Measurements from ENCODE around the gene NUDT3. TPM values are rescaled to one million over a fixed set of nuclear protein-coding genes. Genes with fewer than 3 reads are reported as not detected.

NUDT3 gene
- total and polyA plus RNA-seq, 2 experiments from 2014 or later = 12.1 to 31.1 TPM

DNA sequence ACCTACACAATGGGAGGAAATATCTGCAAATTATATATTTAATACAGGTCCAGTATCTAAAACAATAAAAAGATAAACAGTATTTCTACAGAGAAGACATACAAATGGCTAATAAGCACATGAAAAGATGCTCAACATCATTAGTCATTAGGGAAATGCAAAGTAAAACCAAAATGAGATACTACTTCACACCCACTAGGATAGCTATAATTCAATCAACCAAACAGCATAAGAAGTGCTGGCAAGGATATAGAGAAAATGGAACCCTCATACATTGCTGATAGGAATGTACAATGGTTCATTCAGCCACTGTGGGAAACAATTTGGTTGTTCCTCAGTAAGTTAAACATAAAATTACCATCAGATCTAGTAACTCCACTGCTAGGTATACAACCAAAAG lies 48.7 kb downstream of the NUDT3 start:
- H3K36me3 ChIP-seq (ENCODE audit: insufficient read depth) = no peaks in the 10 kb centered on the region
- no peak overlapping the region for H3K4me2 ChIP-seq
- H3K9me3 Mint-ChIP-seq = no peaks in the 10 kb centered on the region
- no peaks in the 10 kb centered on the region for H3K9me2 ChIP-seq (ENCODE audit: insufficient read depth)
- H3K27me3 Mint-ChIP-seq (ENCODE audit: insufficient read depth, low read depth, poor library complexity) = no peaks in the 10 kb centered on the region
- H3K36me3 Mint-ChIP-seq (ENCODE audit: low read depth) = no peaks in the 10 kb centered on the region
- peaks cover 51% of the 10 kb centered on the region for H3K79me2 ChIP-seq (replicated peaks; ENCODE audit: insufficient read depth)
- H2AFZ ChIP-seq = no peak overlapping the region
- no peak overlapping the region for H3K27ac ChIP-seq (ENCODE audit: low read depth)
- no peak for TF ChIP-seq CREB1 (CRISPR knock-in tag; IDR thresholded peaks at IDR 0.05; ENCODE audit: low read depth)
- TF ChIP-seq, protein P1, sequence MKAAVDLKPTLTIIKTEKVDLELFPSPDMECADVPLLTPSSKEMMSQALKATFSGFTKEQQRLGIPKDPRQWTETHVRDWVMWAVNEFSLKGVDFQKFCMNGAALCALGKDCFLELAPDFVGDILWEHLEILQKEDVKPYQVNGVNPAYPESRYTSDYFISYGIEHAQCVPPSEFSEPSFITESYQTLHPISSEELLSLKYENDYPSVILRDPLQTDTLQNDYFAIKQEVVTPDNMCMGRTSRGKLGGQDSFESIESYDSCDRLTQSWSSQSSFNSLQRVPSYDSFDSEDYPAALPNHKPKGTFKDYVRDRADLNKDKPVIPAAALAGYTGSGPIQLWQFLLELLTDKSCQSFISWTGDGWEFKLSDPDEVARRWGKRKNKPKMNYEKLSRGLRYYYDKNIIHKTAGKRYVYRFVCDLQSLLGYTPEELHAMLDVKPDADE (IDR thresholded peaks at IDR 0.05) = no peak
- no peak for TF ChIP-seq POLR2AphosphoS5 (IDR thresholded peaks at IDR 0.05; ENCODE audit: low read depth)
- TF ChIP-seq REST (IDR thresholded peaks at IDR 0.05; ENCODE audit: unreplicated experiment) = no peak
- TF ChIP-seq STAT1 (IDR thresholded peaks at IDR 0.05; ENCODE audit: unreplicated experiment) = no peak
- TF ChIP-seq, protein P2, sequence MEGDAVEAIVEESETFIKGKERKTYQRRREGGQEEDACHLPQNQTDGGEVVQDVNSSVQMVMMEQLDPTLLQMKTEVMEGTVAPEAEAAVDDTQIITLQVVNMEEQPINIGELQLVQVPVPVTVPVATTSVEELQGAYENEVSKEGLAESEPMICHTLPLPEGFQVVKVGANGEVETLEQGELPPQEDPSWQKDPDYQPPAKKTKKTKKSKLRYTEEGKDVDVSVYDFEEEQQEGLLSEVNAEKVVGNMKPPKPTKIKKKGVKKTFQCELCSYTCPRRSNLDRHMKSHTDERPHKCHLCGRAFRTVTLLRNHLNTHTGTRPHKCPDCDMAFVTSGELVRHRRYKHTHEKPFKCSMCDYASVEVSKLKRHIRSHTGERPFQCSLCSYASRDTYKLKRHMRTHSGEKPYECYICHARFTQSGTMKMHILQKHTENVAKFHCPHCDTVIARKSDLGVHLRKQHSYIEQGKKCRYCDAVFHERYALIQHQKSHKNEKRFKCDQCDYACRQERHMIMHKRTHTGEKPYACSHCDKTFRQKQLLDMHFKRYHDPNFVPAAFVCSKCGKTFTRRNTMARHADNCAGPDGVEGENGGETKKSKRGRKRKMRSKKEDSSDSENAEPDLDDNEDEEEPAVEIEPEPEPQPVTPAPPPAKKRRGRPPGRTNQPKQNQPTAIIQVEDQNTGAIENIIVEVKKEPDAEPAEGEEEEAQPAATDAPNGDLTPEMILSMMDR (conservative IDR thresholded peaks at IDR 0.05; ENCODE audit: low read depth in 2 of 2) = no peak
- TF ChIP-seq NANOG (IDR thresholded peaks at IDR 0.05; ENCODE audit: borderline replicate concordance) = no peak
- TF ChIP-seq, protein P3, sequence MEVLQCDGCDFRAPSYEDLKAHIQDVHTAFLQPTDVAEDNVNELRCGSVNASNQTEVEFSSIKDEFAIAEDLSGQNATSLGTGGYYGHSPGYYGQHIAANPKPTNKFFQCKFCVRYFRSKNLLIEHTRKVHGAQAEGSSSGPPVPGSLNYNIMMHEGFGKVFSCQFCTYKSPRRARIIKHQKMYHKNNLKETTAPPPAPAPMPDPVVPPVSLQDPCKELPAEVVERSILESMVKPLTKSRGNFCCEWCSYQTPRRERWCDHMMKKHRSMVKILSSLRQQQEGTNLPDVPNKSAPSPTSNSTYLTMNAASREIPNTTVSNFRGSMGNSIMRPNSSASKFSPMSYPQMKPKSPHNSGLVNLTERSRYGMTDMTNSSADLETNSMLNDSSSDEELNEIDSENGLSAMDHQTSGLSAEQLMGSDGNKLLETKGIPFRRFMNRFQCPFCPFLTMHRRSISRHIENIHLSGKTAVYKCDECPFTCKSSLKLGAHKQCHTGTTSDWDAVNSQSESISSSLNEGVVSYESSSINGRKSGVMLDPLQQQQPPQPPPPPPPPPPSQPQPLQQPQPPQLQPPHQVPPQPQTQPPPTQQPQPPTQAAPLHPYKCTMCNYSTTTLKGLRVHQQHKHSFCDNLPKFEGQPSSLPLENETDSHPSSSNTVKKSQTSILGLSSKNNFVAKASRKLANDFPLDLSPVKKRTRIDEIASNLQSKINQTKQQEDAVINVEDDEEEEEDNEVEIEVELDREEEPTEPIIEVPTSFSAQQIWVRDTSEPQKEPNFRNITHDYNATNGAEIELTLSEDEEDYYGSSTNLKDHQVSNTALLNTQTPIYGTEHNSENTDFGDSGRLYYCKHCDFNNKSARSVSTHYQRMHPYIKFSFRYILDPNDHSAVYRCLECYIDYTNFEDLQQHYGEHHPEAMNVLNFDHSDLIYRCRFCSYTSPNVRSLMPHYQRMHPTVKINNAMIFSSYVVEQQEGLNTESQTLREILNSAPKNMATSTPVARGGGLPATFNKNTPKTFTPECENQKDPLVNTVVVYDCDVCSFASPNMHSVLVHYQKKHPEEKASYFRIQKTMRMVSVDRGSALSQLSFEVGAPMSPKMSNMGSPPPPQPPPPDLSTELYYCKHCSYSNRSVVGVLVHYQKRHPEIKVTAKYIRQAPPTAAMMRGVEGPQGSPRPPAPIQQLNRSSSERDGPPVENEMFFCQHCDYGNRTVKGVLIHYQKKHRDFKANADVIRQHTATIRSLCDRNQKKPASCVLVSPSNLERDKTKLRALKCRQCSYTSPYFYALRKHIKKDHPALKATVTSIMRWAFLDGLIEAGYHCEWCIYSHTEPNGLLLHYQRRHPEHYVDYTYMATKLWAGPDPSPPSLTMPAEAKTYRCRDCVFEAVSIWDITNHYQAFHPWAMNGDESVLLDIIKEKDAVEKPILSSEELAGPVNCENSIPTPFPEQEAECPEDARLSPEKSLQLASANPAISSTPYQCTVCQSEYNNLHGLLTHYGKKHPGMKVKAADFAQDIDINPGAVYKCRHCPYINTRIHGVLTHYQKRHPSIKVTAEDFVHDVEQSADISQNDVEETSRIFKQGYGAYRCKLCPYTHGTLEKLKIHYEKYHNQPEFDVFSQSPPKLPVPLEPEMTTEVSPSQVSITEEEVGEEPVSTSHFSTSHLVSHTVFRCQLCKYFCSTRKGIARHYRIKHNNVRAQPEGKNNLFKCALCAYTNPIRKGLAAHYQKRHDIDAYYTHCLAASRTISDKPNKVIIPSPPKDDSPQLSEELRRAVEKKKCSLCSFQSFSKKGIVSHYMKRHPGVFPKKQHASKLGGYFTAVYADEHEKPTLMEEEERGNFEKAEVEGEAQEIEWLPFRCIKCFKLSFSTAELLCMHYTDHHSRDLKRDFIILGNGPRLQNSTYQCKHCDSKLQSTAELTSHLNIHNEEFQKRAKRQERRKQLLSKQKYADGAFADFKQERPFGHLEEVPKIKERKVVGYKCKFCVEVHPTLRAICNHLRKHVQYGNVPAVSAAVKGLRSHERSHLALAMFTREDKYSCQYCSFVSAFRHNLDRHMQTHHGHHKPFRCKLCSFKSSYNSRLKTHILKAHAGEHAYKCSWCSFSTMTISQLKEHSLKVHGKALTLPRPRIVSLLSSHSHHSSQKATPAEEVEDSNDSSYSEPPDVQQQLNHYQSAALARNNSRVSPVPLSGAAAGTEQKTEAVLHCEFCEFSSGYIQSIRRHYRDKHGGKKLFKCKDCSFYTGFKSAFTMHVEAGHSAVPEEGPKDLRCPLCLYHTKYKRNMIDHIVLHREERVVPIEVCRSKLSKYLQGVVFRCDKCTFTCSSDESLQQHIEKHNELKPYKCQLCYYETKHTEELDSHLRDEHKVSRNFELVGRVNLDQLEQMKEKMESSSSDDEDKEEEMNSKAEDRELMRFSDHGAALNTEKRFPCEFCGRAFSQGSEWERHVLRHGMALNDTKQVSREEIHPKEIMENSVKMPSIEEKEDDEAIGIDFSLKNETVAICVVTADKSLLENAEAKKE (CRISPR knock-in tag; IDR thresholded peaks at IDR 0.05) = no peak
- TF ChIP-seq JUNB (IDR thresholded peaks at IDR 0.05; ENCODE audit: unreplicated experiment) = no peak
- no peak for TF ChIP-seq EZH2phosphoT487 (IDR thresholded peaks at IDR 0.05; ENCODE audit: unreplicated experiment)
- no peak for TF ChIP-seq ZNF331 (CRISPR knock-in tag; IDR thresholded peaks at IDR 0.05; ENCODE audit: low read depth)
- TF ChIP-seq ZNF114 (CRISPR knock-in tag; IDR thresholded peaks at IDR 0.05) = no peak
- TF ChIP-seq EZH2 (IDR thresholded peaks at IDR 0.05; ENCODE audit: low read depth, unreplicated experiment) = no peak
- no peak overlapping the region for H3K4me3 Mint-ChIP-seq
- DNase-seq (ENCODE audit: low spot score) (no peak), ATAC-seq (no peak)
- H3K4me3 ChIP-seq = no peak overlapping the region
- H3K27ac Mint-ChIP-seq = no peak overlapping the region
- peaks cover 4% of the 10 kb centered on the region; the same call in 1 of the 2 replicates for H3K4me1 ChIP-seq (ENCODE audit: insufficient read depth)
- H3K4me1 Mint-ChIP-seq = peaks cover 7% of the 10 kb centered on the region; the same call in 2 of the 3 replicates
- H4K20me1 ChIP-seq (replicated peaks; ENCODE audit: insufficient read depth) = peaks cover 14% of the 10 kb centered on the region
- H3F3A ChIP-seq (replicated peaks; ENCODE audit: low read depth) = no peaks in the 10 kb centered on the region
- H3K27me3 ChIP-seq (ENCODE audit: insufficient read depth) = no peaks in the 10 kb centered on the region
